Uterine smooth muscle cell (primary cell): ENCODE measurements around the gene ZNF554. TPM values are rescaled to one million over a fixed set of nuclear protein-coding genes. Genes with fewer than 3 reads are reported as not detected.

Experiments
- total RNA-seq: library from RNA; depleted of rRNA; stranded (reverse); fragments of >200 nt; gene quantifications from 2 replicates; pipeline ENCODE4 v1.2.3, GENCODE V29; 2014

The ZNF554 gene
- total RNA-seq, result 1.9 and 3.6 TPM in 2 replicates

GRCh38 chr19:2819540-2820111, at the start of gene ZNF554:
Gene ZNF554, plus strand, starts transcription at chr19:2819868. Its CDS starts 204 bp downstream, at chr19:2820072.

GRCh38 chr19:2782936-2783780, 36.5 kb upstream of the ZNF554 start, which contains the start of gene SGTA:
Gene SGTA, minus strand, starts transcription at chr19:2783273. Its CDS starts 14,205 bp downstream, at chr19:2769068.

GRCh38 chr19:2785244-2785997, 34.2 kb upstream of the ZNF554 start, which contains the start of gene THOP1:
Gene THOP1, plus strand, starts transcription at chr19:2785503. Its CDS starts 160 bp downstream, at chr19:2785663.

GRCh38 chr19:2840794-2841791, 21.4 kb downstream of the ZNF554 start, which contains the start of gene ZNF555:
Gene ZNF555, plus strand, starts transcription at chr19:2841475. Its CDS starts 98 bp downstream, at chr19:2841573.

GRCh38 chr19:2867025-2867991, 47.6 kb downstream of the ZNF554 start, which contains the start of gene ZNF556:
Gene ZNF556, plus strand, starts transcription at chr19:2867335. Its CDS starts 87 bp downstream, at chr19:2867422.

Other genes with a start within 250 kb of the ZNF554 start
- gene GNG7, start 117.2 kb upstream of the ZNF554 start, total RNA-seq, result under 0.01 and 0.37 TPM in 2 replicates
- 1.9 and 4.2 TPM in 2 replicates for gene DIRAS1, start 98.5 kb upstream of the ZNF554 start, total RNA-seq
- 28.1 and 30.7 TPM in 2 replicates for gene SLC39A3, start 79.9 kb upstream of the ZNF554 start, total RNA-seq
- gene SGTA, start 36.6 kb upstream of the ZNF554 start, total RNA-seq, result 29.7 and 38.3 TPM in 2 replicates
- 101 and 173 TPM in 2 replicates for gene THOP1, start 34.4 kb upstream of the ZNF554 start, total RNA-seq
- 5.9 and 12.1 TPM in 2 replicates for gene ZNF555, start 21.6 kb downstream of the ZNF554 start, total RNA-seq
- gene ZNF556, start 47.5 kb downstream of the ZNF554 start, total RNA-seq, result 0.12 and 0.22 TPM in 2 replicates
- gene ZNF57, start 81.1 kb downstream of the ZNF554 start, total RNA-seq, result 4.0 and 4.6 TPM in 2 replicates
- gene ZNF77, start 125.1 kb downstream of the ZNF554 start, total RNA-seq, result 4.7 and 5.4 TPM in 2 replicates
- 0.12 and 0.33 TPM in 2 replicates for gene TLE6, start 157.7 kb downstream of the ZNF554 start, total RNA-seq
- 0.33 and 1.7 TPM in 2 replicates for gene TLE2, start 209.4 kb downstream of the ZNF554 start, total RNA-seq
- 88.9 and 127 TPM in 2 replicates for gene TLE5, start 242.6 kb downstream of the ZNF554 start, total RNA-seq